ENCODE data around the gene CSNK1D.

GRCh38 chr17:82302568-82302963 lies 29.1 kb upstream of the CSNK1D start:
- TF ChIP-seq POLR2A (IDR thresholded peaks at IDR 0.05; ENCODE audit: low read depth, low read length): no peak
- TF ChIP-seq POLR2AphosphoS5 (IDR thresholded peaks at IDR 0.05; ENCODE audit: low read depth, low read length): no peak
- TF ChIP-seq SPI1 (IDR thresholded peaks at IDR 0.05; ENCODE audit: low read depth, low read length): no peak
- TF ChIP-seq TAF1 (IDR thresholded peaks at IDR 0.05; ENCODE audit: low read depth, low read length): no peak

Measured in GM12891 (cell line).